Activated CD4-positive, alpha-beta T cell treated with anti-CD3 and anti-CD28 coated beads for 1 hour (primary cell): ENCODE data around the gene UBC.

ENCODE experiments used
- DNase-seq: peaks from one replicate; pipeline ENCODE4 v3.0.0-alpha.2; 2020

The UBC gene

GRCh38 chr12:124862768-124863415 is 51.6 kb downstream of the UBC start:
- no peak for DNase-seq

DNA sequence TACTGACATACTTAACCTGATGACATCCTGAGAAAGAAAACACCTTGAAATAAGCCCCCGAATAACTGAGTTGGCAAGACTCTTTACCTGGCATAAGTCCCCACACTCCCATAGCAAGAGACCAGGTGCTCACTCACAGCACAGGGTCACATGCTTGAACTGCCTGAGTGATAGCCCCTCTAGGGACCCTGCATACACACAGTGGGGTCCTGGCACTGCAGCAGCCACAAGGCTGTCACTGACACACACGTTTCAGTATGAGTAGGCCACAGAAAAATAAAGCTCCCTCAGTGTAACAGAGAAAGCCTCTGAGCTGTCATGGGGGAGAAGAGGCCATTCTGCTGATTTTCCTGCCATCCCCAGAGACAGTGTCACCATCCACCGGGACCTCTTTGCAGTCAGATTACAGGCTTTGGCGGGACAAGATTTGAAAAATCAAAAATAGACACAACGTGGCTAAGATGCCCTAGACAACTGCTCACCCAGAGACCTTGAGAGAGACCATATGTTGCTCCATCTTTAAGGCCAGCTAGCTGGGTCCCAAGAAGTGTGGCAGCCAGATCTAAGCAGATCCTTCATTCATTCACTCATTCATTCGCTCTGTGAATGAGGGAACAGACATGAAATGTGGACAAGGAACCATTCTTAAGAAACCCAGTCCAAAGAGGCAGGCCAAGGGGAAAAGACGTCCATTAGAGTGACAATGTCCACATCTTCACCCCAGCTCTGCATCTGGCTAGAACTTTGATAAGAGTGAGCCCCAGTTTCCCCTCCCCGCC is 52.4 kb downstream of the UBC start:
- DNase-seq = no peak
